Karpas-422 (cell line): ENCODE measurements around the gene PPM1L. TPM values are rescaled to one million over a fixed set of nuclear protein-coding genes. Genes with fewer than 3 reads are reported as not detected.
A peak's percentile ranks its signal among the peaks of the same experiment; 100 is the strongest.

ENCODE experiments used
- DNase-seq: peaks from one replicate; pipeline ENCODE4 v3.0.0-alpha.2; 2015
- H2AFZ ChIP-seq: fragments of 200-600 bp; sonication (generic); 2 replicates; pipeline ENCODE4 v1.6.1; 2014; ENCODE audit warnings: antibody characterized with exemption, low read length, mixed read lengths
- H3K27ac ChIP-seq: fragments of 200-600 bp; sonication (generic); 2 replicates; pipeline ENCODE4 v1.5.1; 2014; ENCODE audit warnings: mild to moderate bottlenecking, low read length, moderate library complexity
- H3K27me3 ChIP-seq: fragments of 200-600 bp; sonication (generic); 2 replicates; pipeline ENCODE4 v1.6.1; 2014; ENCODE audit warnings: low read length, mixed read lengths
- H3K36me3 ChIP-seq: fragments of 200-600 bp; sonication (generic); 2 replicates; pipeline ENCODE4 v1.6.1; 2014; ENCODE audit warnings: low read length, mixed read lengths; ENCODE audit not compliant: insufficient read depth
- H3K4me1 ChIP-seq: fragments of 200-600 bp; sonication (generic); 2 replicates; pipeline ENCODE4 v1.6.1; 2014; ENCODE audit warnings: mild to moderate bottlenecking, low read length, mixed read lengths
- H3K4me2 ChIP-seq: fragments of 200-600 bp; sonication (generic); 2 replicates; pipeline ENCODE4 v1.6.1; 2014; ENCODE audit warnings: low read length, low read depth, mild to moderate bottlenecking; ENCODE audit not compliant: poor library complexity, severe bottlenecking
- H3K4me3 ChIP-seq: fragments of 200-600 bp; sonication (generic); 2 replicates; pipeline ENCODE4 v1.5.1; 2014; ENCODE audit warnings: mild to moderate bottlenecking, antibody characterized with exemption, low read length, mixed read lengths
- H3K79me2 ChIP-seq: fragments of 200-600 bp; sonication (generic); 2 replicates; pipeline ENCODE4 v1.6.1; 2014; ENCODE audit warnings: mild to moderate bottlenecking, low read length, mixed read lengths
- H3K9ac ChIP-seq: fragments of 200-600 bp; sonication (generic); 2 replicates; pipeline ENCODE4 v1.6.0; 2014; ENCODE audit warnings: low read length
- H3K9me2 ChIP-seq: fragments of 200-600 bp; sonication (generic), shearing (Covaris generic); replicated peaks from 2 replicates; pipeline ENCODE4 v1.6.0; 2014; ENCODE audit warnings: mild to moderate bottlenecking, low read length, moderate library complexity; ENCODE audit not compliant: insufficient read depth
- H3K9me3 ChIP-seq: fragments of 300-700, 200-600 bp; sonication (generic); 2 replicates; pipeline ENCODE4 v1.6.1; 2014; ENCODE audit warnings: low read length, mixed read lengths
- H4K20me1 ChIP-seq: fragments of 200-600 bp; sonication (generic); 2 replicates; pipeline ENCODE4 v1.6.1; 2014; ENCODE audit warnings: mild to moderate bottlenecking, antibody characterized with exemption, low read length, low read depth; ENCODE audit not compliant: insufficient read depth
- total RNA-seq: library from RNA; depleted of rRNA; stranded (reverse); fragments of >200 nt; shearing (Covaris generic); gene quantifications from 2 replicates; pipeline ENCODE4 v1.2.3, GENCODE V29; 2014; ENCODE audit warnings: low replicate concordance

PPM1L gene
- total RNA-seq, 1 experiment from 2014 or later, result 1.8 TPM

DNA sequence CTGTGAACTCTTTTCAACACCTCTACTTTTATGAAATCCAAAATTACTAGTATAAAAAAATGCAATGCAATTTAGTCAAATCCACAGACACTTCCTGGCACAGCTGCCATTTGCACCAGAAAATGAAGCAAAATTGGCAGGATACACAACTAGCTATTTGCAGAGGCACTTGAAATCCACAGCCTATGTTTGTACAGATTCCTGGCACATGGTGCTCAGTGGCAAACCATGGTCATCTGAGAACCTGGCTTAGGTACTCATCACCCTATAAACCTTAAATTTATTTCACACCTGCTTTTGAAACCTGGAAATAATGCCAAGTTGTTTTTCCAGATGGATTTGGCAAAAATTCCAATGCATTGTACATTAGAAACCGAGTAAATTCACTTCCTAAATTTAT lies 20.2 kb upstream of the PPM1L start:
- Histone ChIP-seq H3K79me2 (no peaks in the 10 kb centered on the region), H3K4me2 (no peak overlapping the region), H4K20me1 (no peaks in the 10 kb centered on the region), H3K9ac (no peak overlapping the region), H3K4me1 (no peaks in the 10 kb centered on the region), H3K27ac (no peak overlapping the region), H3K4me3 (no peak overlapping the region), H2AFZ (no peak overlapping the region), H3K36me3 (no peaks in the 10 kb centered on the region), H3K27me3 (no peaks in the 10 kb centered on the region), H3K9me2 (no peaks in the 10 kb centered on the region), H3K9me3 (no peaks in the 10 kb centered on the region)
- no peak for DNase-seq

DNA sequence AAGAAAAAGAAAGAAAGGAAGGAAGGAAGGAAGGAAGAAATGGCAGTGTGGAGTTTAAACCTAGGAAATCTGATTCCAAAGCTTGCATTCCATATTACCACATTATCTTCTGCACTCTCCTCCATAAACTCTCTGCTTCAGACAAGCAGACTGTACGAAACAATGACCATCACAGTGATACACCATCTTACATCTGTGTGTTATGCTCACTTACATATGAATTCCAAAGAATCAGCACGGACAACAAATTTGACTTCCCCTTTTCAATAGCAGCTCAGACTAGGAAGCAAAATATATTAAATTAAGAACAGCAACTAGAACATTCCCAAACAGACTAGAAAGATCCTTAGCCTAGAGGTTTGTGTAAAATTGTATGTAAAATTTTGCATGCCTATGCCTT lies 18.0 kb upstream of the PPM1L start:
- Histone ChIP-seq H3K27me3 (no peaks in the 10 kb centered on the region), H3K4me3 (no peak overlapping the region), H3K79me2 (no peaks in the 10 kb centered on the region), H3K9me3 (no peaks in the 10 kb centered on the region), H3K4me1 (no peaks in the 10 kb centered on the region), H3K4me2 (no peak overlapping the region), H4K20me1 (no peaks in the 10 kb centered on the region), H3K27ac (no peak overlapping the region), H3K36me3 (no peaks in the 10 kb centered on the region), H3K9me2 (no peaks in the 10 kb centered on the region), H3K9ac (no peak overlapping the region), H2AFZ (no peak overlapping the region)
- DNase-seq, result no peak

DNA sequence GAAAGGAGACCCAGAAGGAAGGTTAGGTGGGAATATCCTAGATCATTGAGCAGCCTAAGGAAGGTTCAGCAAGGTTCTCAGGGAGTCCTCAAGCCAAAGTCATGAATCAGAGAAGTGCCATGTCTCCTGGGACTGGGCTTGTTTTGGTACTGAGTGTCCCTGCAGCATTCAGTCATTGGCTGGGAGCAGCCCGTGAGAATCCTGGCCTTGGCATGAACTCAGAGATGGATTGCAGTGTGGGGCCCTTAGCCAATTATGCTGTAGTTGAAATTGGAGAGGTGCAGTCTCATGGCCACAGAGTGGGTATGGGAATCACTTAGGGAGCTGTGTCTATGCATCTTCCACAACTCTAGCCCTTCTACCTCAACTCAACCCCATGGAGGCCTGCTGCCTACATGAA lies 17.0 kb upstream of the PPM1L start:
- H3K9me3 ChIP-seq, result no peaks in the 10 kb centered on the region
- H3K9me2 ChIP-seq, result no peaks in the 10 kb centered on the region
- H3K79me2 ChIP-seq, result no peaks in the 10 kb centered on the region
- H3K4me3 ChIP-seq, result no peak overlapping the region
- H3K27me3 ChIP-seq, result no peaks in the 10 kb centered on the region
- H4K20me1 ChIP-seq, result no peaks in the 10 kb centered on the region
- H3K36me3 ChIP-seq, result no peaks in the 10 kb centered on the region
- no peak for DNase-seq
- H3K9ac ChIP-seq, result no peak overlapping the region
- no peak overlapping the region for H3K4me2 ChIP-seq
- no peak overlapping the region for H3K27ac ChIP-seq
- H2AFZ ChIP-seq, result no peak overlapping the region
- no peaks in the 10 kb centered on the region for H3K4me1 ChIP-seq

DNA sequence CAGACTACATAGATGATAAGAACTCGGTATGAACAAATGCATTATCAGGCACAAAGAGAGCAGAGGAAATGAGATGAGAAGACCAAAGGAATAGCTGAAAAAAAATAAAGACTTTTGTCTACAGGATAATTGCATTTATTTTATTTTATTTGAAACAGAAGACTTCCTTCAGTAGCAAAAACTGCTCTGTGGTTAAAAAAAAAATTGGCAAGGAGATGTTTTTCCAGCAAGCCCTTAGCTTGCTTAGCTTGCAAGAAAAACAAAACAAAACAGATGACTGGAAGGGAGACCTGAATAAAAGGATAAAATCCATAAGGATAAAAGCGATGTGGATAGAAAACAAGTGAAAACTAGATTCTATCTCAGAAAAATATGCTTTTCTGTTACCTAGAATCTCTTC lies 9.1 kb upstream of the PPM1L start:
- Histone ChIP-seq H3K27me3 (no peaks in the 10 kb centered on the region), H3K4me1 (peaks cover 4% of the 10 kb centered on the region), H3K36me3 (no peaks in the 10 kb centered on the region), H3K79me2 (no peaks in the 10 kb centered on the region), H3K9ac (no peak overlapping the region), H3K4me2 (no peak overlapping the region), H3K9me2 (no peaks in the 10 kb centered on the region), H3K4me3 (no peak overlapping the region), H2AFZ (no peak overlapping the region), H3K27ac (no peak overlapping the region), H3K9me3 (no peaks in the 10 kb centered on the region), H4K20me1 (no peaks in the 10 kb centered on the region)
- DNase-seq, result no peak

DNA sequence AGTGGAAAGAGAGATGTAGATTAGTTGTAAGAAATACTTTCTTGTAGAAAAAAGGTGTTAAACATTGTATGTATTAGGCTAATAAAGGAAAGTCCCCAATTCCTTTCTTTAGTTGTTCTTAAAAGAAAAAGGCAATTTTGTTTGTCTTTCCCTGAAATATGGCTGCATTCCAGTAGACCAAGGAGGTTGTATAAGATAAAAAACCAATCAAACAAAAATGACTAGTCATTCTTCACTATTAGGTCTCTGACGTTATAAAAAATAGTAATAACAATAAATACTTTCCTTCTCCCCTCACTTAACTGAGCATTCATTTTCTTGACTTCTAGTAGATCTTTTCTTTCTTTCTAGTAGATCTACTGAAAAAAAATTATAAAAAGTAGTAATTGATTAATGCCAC lies 8.6 kb upstream of the PPM1L start:
- no peaks in the 10 kb centered on the region for H3K27me3 ChIP-seq
- H2AFZ ChIP-seq, result no peak overlapping the region
- H3K9me2 ChIP-seq, result no peaks in the 10 kb centered on the region
- no peaks in the 10 kb centered on the region for H4K20me1 ChIP-seq
- H3K9me3 ChIP-seq, result no peaks in the 10 kb centered on the region
- no peaks in the 10 kb centered on the region for H3K79me2 ChIP-seq
- no peak overlapping the region for H3K4me2 ChIP-seq
- H3K36me3 ChIP-seq, result no peaks in the 10 kb centered on the region
- no peak for DNase-seq
- H3K27ac ChIP-seq, result no peak overlapping the region
- peaks cover 6% of the 10 kb centered on the region for H3K4me1 ChIP-seq
- no peak overlapping the region for H3K9ac ChIP-seq
- no peak overlapping the region for H3K4me3 ChIP-seq

DNA sequence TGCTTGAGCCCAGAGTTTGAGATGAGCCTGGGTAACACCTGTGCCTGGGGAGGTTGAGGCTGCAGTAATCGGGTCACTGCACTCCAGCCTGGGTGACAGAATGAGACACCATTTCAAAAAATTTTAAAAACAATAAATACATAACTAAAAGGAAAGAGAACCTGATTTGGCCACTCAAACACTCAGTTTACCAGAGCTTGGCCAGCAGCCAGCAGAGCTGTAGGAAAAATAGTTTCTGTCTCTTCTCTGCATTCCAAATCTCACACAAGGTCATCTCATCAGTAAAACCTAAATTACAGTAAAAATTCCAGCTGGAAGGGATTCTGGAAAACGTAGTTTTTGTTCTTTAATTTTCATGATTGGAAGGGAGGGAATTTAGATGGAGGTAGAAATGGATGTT lies 7.8 kb upstream of the PPM1L start:
- Histone ChIP-seq H3K4me2 (no peak overlapping the region), H3K27ac (no peak overlapping the region), H3K4me1 (peaks cover 6% of the 10 kb centered on the region), H2AFZ (no peak overlapping the region), H3K79me2 (no peaks in the 10 kb centered on the region), H3K36me3 (no peaks in the 10 kb centered on the region), H3K9me3 (no peaks in the 10 kb centered on the region), H3K27me3 (no peaks in the 10 kb centered on the region), H3K4me3 (no peak overlapping the region), H3K9ac (no peak overlapping the region), H4K20me1 (no peaks in the 10 kb centered on the region), H3K9me2 (no peaks in the 10 kb centered on the region)
- no peak for DNase-seq

DNA sequence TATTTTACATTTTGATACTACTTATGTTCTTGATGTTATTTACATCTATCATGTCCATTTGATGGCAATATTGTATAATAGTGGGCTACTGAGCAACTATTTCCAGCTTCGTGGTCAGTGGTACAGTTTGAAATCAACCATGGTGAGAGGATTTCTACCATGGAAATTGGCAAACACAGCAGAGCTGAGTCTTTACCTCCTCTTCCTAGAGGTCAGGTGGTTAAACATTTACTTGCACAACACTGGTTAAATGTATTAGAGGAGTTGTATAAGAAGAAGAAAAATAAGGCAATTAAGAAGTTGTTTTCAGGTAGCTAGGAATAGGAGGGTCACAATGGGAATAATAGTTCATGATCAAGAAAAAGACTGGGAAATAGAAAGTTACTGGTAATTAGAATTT lies 7.2 kb upstream of the PPM1L start:
- Histone ChIP-seq H3K4me2 (no peak overlapping the region), H3K36me3 (no peaks in the 10 kb centered on the region), H4K20me1 (no peaks in the 10 kb centered on the region), H3K27ac (no peak overlapping the region), H3K4me1 (peaks cover 7% of the 10 kb centered on the region), H3K79me2 (no peaks in the 10 kb centered on the region), H3K9me2 (no peaks in the 10 kb centered on the region), H3K9me3 (no peaks in the 10 kb centered on the region), H2AFZ (no peak overlapping the region), H3K9ac (no peak overlapping the region), H3K27me3 (no peaks in the 10 kb centered on the region), H3K4me3 (no peak overlapping the region)
- DNase-seq, result no peak

DNA sequence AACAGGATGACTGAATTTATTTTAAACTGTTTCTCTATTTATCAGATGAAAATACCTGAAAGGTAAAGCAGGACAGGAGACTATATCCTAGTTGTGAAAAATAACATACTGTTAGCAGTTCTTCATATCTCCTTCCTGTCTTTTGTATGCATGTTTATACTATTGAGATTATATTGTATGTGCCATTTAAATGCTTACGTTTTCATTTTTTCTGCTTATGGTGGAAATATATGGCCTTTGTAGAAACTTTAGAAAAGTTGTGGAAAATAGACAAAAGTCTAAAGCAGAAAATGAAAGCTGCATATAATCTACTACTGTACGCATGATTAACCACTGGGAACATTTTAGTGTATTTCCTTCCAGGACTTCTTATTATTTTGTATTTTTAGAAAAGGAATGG lies 2.1 kb upstream of the PPM1L start:
- Histone ChIP-seq H3K9ac (peak overlapping the region; percentile 82), H3K27ac (no peak overlapping the region), H3K9me2 (no peaks in the 10 kb centered on the region), H3K79me2 (no peaks in the 10 kb centered on the region), H4K20me1 (no peaks in the 10 kb centered on the region), H3K27me3 (no peaks in the 10 kb centered on the region), H3K9me3 (no peaks in the 10 kb centered on the region), H3K4me2 (peak overlapping the region; percentile 91), H3K4me3 (peak overlapping the region; percentile 89), H3K4me1 (peaks cover 26% of the 10 kb centered on the region), H3K36me3 (no peaks in the 10 kb centered on the region), H2AFZ (no peak overlapping the region)
- DNase-seq, result no peak

DNA sequence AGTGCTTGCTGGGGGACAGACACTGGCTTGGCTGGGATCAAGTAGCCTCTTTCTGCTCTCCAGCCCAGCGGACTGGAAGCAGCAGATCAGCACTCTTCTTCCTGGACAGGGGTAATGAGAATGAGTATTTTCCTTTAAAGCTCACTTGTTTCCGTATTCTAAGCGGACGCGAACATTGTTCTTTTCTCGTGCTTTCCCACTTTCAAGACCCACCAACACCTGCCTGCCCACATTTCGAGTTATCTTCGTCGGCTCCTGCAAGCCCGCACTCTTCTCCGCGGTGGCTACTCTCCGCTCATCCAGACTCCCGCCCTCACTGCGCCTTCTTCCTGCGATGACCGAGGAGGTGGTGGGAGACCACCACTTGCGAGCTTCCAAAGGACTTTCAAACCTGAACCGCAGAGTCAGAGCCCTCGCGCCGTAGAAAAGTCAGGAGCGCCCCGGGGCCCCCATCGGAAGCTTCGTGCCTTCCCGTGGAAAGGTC lies 1.6 kb upstream of the PPM1L start:
- no peaks in the 10 kb centered on the region for H3K79me2 ChIP-seq
- H3K9me3 ChIP-seq, result no peaks in the 10 kb centered on the region
- peak overlapping the region; percentile 100 for H2AFZ ChIP-seq
- H3K4me3 ChIP-seq, result peak overlapping the region; percentile 89
- H3K27me3 ChIP-seq, result no peaks in the 10 kb centered on the region
- no peak overlapping the region for H3K27ac ChIP-seq
- H3K9me2 ChIP-seq, result no peaks in the 10 kb centered on the region
- peak overlapping the region; percentile 82 for H3K9ac ChIP-seq
- no peaks in the 10 kb centered on the region for H3K36me3 ChIP-seq
- H3K4me2 ChIP-seq, result peak overlapping the region; percentile 91
- H4K20me1 ChIP-seq, result no peaks in the 10 kb centered on the region
- DNase-seq, result peak; percentile 57
- peaks cover 26% of the 10 kb centered on the region for H3K4me1 ChIP-seq
